Measurements from ENCODE around the gene USP3.

Gene USP3

DNA sequence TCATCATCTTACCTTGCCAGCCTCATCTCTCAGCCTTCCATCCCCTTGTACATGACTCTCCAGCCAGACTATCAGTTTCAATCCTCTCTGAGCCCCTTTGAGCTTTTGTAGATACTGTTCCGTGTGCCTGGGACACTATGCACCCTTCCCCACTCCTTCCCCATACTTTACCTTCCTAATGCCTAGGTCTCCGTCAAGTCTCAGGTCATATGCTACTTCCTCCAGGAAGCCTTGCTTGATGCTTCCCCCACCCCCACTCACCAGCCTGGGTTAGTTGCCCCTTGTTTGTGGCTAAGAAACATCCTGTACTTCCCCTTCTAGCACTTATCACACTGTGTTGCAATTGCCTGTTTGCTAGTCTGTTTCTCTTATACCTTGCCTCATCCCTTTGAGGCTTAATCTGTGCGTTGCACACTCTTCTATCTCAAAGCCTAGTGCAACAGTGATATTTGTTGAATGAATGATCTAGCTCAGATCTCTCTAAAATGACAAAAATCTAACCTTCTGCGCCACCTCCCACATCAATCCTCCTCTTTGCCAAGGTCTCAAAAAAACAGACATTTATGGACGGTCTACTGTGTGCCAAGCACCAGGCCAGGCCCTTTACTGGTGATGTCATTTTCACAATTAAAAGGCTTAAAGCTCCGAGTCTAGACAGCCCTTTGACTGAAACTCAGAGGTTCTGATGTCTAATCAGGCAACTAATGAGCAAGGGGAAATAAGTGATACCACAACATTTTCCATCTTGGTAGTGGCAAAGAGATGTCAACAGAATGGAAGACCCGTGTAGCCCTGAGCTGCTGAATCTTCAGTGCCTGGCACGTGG, 6.5 kb upstream of the USP3 start:
- DNase-seq (ENCODE audit: low spot score) = no peak

DNA sequence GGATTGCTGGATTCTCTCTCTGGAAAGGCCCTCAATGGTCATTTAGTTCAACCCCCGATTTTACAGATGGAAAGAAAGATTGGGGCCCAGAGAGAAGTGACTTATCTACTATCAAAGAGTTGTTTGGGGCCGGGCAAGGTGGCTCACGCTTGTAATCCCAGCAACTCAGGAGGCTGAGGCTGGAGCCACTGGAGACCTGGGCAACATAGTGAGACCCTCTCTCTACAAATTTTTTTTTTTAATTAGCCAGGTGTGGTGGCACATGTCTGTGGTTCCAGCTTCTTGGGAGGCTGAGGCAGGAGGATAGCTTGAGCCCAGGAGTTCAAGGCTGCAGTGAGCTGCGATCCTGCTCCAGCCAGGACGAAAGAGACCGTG, 5.2 kb upstream of the USP3 start:
- no peak for DNase-seq (ENCODE audit: low spot score)

DNA sequence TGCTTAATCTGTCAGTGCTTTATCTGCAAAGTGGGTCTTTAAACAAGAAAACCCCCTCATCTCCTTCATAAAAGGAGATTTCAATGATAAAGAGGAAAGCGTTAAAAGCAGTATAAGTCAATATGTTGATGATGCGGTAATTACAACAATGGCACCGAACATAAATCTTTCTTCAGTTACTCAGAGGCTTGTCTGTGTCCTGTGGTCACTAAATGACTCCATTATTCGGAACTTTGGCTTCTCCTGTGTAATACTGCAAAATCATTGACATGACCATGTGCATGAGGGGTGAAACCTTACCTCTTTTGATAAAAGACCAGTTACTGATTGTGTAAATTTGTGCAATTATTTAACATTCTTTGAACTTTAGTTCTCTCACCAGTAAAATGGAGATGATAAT, 4.8 kb upstream of the USP3 start:
- DNase-seq (ENCODE audit: low spot score) = no peak

DNA sequence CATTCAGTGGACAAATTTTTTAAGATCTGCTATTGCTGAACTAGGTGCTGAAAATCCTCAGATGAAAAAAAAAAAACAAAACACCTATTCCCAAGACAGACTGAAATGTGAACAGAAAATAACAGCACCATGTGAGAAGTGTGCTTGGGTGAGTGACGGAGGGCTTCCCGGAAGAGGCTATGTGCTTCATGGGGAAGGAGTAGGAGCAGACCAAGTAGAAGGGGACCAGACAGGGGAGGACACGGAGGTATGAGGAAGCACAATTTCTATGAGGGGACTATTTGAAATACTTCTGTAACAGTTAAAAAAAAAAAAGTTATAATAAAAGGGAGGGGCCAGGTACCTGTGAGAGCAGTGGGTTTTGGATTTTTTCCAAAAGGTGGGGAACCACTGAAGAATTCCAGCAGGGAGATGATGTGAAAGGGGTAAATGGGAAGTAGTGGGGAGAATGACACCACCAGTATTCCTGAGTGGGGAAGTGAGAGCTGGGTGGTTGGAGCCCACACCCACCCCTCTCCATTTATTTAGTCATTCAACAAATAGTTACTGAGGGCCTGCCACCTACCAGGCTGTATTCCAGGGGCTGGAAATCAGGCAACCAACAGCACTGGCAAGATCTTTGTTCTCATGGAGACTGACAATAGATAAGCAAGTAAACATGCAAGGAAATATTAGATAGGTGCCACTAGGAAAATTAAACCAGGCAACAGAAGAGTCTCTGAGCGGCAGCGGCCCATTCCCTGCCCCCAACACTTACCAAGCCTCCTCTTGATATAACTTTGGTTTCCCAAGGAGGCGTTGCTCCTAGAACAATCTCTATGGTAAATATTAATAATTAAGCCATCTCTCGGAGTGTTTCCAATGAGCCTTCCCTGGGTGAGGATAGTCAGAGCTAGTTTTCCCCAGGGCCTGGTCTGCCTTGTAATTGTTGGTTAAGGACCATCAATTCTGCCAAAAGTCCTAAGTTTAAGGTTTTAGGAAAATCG, 3.8 kb upstream of the USP3 start:
- DNase-seq (ENCODE audit: low spot score) = no peak

- peak; percentile 44 for DNase-seq (ENCODE audit: low spot score)
Measured at GRCh38 chr15:63501256-63502089, 2.9 kb upstream of the USP3 start.

DNA sequence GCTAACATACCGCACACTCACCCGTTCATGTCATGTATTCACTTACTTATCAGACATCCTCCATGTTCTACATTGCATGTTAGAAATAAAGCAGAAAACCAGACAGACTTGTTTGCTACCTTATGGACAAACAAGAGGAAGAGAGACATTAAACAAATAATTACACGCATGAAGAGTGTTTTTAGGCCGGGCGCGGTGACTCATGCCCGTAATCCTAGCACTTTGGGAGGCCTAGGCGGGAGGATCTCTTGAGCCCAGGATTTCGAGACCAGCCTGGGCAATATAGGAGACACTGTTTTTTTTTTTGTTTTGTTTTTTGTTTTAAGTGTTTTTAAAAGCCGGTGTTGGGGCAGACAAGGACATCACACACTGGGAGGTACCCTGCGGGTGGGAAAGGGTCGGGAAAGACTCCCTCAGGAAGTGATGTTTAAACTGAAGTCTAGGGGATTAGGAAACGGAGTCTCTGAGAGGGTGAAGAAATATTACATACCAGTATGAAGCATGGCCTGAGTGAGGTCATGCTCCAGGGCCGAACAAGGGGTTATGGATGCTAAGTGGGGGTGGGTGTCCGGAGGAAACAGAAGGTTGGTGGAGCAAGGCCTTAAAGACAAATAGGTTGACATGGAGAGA, 2.1 kb upstream of the USP3 start:
- no peak for DNase-seq (ENCODE audit: low spot score)

- peak; percentile 21 for DNase-seq (ENCODE audit: low spot score)
Measured at GRCh38 chr15:63502843-63503738, 1.3 kb upstream of the USP3 start.

DNA sequence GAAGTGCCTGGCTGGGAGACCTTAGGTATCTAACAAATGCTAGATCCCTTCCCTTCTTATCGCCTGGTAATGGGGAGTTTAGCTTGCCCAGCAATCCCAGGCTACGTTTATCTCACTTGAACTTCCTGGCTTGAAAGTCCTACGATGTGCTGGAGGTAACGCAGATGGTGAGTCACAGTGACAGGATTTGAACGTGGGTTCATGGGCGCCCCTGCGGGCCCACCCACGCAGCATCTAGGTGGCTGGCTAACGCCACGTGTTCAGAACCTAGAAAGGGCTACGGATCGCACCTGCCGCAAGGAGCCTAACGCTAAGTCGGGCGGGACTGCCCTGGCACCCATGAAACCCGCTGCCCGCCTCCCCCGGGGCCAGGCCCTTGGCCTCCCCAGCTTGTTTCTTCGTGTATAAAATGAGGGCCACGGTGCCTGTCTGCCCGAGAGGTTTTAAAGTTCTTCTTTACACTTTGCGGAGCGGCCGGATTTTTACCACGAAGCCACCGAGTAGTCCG, 600 bp upstream of the USP3 start:
- DNase-seq (ENCODE audit: low spot score) = no peak

GRCh38 chr15:63504979-63505841, 817 bp downstream of the USP3 start:
- peak; percentile 77 for DNase-seq (ENCODE audit: low spot score)

DNA sequence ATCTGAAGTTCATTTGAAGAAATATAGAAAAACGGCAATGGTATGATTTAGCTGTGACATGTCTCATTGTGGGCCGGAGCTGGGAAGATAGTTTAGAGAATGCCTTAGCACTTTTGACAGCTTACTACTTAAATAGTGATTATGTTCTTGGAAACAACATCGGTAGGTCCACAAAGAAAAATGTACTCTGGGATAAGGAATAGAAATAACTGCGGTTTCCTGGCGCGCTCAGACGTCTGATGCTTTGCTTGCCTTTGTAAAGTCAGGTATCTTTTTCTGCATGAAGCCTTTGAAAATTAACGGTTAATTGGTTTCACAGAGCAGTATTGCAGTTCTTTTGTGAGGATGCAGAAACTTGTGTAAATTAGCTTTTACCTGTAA, 1.4 kb downstream of the USP3 start:
- peak; percentile 37 for DNase-seq (ENCODE audit: low spot score)

GRCh38 chr15:63506537-63507035, 2.2 kb downstream of the USP3 start:
- peak; percentile 63 for DNase-seq (ENCODE audit: low spot score)

GRCh38 chr15:63507878-63508818, 3.8 kb downstream of the USP3 start:
- DNase-seq (ENCODE audit: low spot score) = no peak

DNA sequence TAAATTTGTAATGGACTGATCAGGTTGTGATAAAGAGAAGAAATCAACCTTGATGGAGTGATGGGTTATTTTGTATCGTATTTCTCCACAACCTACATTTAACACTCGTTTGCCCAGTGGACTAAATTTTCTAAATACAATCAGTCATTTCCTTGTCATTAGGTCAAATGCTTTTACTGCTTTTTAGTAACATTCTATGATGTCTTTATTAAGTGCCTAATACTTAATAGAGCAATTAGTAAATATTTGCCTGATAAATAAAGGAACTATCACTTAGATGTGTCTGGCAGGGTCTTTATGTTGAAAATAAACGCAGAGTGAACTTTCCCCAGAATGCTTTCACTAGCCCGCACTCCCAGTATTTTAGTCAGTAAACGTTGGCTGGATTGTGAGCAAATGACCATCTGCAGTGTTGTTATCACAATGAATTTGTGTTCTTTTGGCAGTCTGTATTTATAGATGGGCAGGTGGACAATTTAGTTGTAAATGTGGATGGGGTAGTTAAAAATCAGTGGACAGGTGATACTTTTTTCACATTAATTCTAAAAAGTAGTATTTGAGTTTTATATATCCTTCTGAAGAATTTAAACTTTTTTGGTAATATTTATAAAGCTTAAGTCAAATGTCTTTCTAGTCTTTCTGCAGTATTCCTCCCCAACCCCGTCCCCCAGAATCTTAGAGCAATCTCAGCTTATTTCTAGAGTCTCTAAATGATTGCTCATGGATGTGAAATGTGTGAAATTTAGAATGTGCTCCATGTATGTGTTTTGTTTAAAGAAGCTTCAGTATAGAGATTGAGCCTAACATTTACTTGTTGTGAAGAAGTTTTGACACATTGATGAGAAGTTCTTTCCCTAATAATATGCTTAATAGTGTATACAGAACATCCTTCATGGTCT, 4.9 kb downstream of the USP3 start:
- DNase-seq (ENCODE audit: low spot score) = peak; percentile 93

DNA sequence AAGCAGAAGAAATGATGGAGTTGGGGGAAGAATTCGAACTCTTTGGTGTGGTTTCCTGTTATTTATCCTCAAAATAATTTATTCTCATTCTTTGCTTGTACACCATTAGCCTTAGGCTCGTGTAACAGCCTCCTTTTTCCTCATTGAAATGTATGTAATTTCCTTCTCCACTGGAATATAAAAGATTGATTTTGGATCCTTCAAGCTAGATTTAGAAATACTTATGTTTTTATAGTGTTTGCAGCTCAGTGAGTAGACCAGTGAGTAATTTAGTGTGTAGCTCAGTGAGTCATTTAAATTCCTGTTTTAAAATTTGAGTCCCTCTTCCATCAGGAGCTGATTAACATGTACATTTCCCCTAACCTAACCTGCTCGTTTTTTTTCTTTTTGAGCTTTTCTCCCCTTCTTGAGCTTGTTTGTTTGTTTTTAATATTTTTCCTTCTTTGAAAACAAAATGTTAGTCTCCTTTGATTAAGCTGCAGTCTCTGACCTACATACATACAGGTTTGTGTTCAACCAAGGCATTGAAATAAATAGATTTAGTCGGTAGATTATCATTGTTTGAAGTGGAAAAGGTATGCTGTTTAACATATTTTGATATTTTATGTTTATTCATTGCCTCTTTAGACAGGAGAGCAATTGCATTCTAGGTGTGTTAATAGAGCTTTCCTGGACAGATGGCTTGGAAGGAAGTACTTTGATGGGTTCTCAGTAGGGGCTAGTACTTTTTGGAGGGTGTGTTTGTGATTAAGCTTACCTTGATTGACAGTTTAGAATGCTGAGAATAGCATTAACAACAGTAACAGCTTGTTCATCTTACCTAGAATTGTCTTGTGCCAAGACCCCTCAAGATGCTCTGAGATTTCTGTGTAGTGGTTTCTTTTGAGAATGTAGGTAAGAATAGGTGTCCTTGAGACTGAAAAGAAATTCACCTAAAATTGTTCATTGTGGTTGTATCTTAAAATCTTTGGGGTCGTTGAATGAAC, 5.9 kb downstream of the USP3 start:
- DNase-seq (ENCODE audit: low spot score) = peak; percentile 97

DNA sequence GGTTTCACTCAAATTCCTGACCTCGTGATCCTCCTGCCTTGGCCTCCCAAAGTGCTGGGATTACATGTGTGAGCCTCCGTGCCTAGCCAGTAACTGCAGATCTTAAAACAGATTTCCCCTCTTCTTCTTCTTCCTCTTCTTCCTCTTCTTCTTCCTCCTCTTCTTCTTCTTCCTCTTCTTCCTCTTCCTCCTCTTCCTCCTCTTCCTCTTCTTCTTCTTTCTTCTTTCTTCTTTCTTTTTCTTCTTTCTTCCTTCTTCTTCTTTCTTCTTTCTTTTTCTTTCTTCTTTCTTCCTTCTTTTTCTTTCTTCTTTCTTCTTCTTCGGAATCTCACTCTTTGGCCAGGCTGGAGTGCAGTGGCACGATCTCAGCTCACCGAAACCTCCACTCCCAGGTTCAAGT, 7.8 kb downstream of the USP3 start:
- DNase-seq (ENCODE audit: low spot score) = no peak

DNA sequence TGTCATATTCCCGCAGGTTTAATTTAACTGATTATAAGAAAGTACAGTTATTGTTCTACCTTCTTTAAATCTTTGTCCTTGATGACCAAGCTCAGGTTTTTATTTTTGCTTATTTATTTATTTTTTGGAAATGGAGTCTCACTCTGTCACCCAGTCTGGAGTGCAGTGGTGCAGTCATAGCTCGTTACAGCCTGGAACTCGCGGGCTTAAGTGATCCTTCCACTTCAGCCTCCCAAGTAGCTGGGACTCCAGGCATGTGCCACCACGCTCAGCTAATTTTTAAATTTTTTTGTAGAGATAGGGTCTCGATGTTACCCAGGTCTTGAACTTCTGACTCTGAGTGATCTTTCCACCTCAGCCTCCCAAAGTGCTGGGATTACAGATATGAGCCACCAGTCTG, 8.9 kb downstream of the USP3 start:
- DNase-seq (ENCODE audit: low spot score) = no peak
